Measurements from ENCODE around the gene ANKRD50. TPM values are rescaled to one million over a fixed set of nuclear protein-coding genes. Genes with fewer than 3 reads are reported as not detected.

The ANKRD50 gene
- total RNA-seq, 2 experiments from 2014 or later, result 0.35 to 0.40 TPM

DNA sequence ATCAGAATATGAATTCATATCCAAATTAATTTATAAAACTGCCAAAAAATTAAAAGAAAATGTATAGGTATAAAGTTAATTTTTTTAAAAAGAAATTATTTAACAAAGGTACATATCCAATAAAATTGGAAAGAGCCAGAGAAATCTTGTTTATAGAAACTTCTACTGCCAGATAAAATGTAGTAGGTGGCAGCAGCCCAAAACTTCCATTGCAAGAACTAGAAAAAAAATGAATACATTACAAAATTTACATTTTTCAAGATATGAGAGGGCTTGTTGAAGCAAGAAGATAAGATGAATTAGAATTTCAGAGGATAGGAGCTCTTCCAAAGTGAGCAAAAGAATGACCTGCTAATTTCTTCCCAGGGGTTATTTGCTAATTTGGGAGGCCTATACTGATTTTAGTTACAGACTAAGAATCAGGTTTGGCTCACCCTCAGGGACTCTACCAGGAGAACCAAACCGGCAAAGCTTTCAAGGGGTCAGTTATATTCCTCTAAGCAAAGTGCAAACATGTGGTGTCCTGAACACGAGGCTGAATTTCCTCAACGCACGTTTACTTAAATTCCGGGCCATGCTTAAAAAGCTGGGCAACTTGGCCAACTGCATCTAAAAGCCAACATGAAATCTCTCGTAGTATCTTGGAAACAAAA, 17.5 kb downstream of the ANKRD50 start:
- no peak for DNase-seq
- Mint-ChIP-seq H3K27ac (no peak overlapping the region), H3K9me3 (peaks cover 2% of the 10 kb centered on the region), H3K36me3 (ENCODE audit: low read depth) (no peaks in the 10 kb centered on the region), H3K27me3 (no peaks in the 10 kb centered on the region), H3K4me1 (no peaks in the 10 kb centered on the region), H3K4me3 (no peak overlapping the region)
- ChIA-PET POLR2A (no interaction called here), CTCF (no interaction called here)

- no peak for DNase-seq
- no peaks in the 10 kb centered on the region for H3K36me3 Mint-ChIP-seq (ENCODE audit: low read depth)
- peaks cover 2% of the 10 kb centered on the region for H3K9me3 Mint-ChIP-seq
- no peak overlapping the region for H3K4me3 Mint-ChIP-seq
- no peaks in the 10 kb centered on the region for H3K4me1 Mint-ChIP-seq
- no peaks in the 10 kb centered on the region for H3K27me3 Mint-ChIP-seq
- ChIA-PET POLR2A (no interaction called here), CTCF (no interaction called here)
- H3K27ac Mint-ChIP-seq, result no peak overlapping the region
Measured at GRCh38 chr4:124694306-124694705, 18.2 kb downstream of the ANKRD50 start.

GRCh38 chr4:124691801-124692200, 20.7 kb downstream of the ANKRD50 start:
- ChIA-PET POLR2A (no interaction called here), CTCF (no interaction called here)
- Mint-ChIP-seq H3K36me3 (ENCODE audit: low read depth) (no peaks in the 10 kb centered on the region), H3K4me1 (no peaks in the 10 kb centered on the region), H3K27me3 (no peaks in the 10 kb centered on the region), H3K4me3 (no peak overlapping the region), H3K9me3 (peaks cover 2% of the 10 kb centered on the region), H3K27ac (no peak overlapping the region)
- DNase-seq, result no peak

DNA sequence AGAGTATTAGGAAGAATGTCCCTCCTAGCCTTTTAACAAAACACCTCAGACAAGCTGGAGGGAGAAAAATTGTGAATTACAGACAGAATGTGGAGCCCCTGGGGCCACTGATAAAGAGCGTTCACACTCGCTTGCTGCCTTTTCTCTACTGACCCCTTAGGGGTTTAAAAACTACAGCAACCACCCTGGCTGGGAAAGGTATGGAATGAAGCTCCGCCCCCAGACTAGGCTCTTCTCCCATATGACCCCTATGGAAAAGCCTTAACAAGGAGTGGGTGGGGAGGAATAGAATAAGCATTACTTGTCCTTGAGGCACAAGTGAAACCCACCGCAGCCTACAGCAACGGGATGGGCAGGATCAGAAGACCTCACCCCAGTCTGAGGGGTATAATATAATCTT, 26.3 kb downstream of the ANKRD50 start:
- Mint-ChIP-seq H3K36me3 (ENCODE audit: low read depth) (no peaks in the 10 kb centered on the region), H3K4me3 (no peak overlapping the region), H3K9me3 (no peaks in the 10 kb centered on the region), H3K27me3 (no peaks in the 10 kb centered on the region), H3K27ac (no peak overlapping the region), H3K4me1 (no peaks in the 10 kb centered on the region)
- CTCF ChIA-PET, result no interaction called here
- POLR2A ChIA-PET, result no interaction called here
- DNase-seq, result no peak

DNA sequence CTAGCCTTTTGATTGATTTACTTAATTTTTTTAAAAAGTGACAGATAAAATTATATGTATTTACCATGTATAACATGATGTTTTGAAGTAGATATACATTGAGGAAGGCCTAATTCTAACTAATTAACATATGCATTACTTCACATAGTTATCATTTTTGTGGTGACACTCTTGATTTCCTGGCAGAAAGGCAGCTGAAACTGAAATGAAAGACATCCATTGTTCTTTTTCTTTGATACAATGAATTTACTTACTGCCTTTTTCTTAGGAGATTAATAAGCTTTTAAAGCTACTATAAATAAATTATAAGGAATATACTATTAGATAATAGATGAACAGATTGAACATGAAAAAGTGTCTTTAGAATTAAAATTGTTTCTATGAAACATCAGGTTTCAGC, 26.7 kb downstream of the ANKRD50 start:
- Mint-ChIP-seq H3K4me3 (no peak overlapping the region), H3K27me3 (no peaks in the 10 kb centered on the region), H3K9me3 (no peaks in the 10 kb centered on the region), H3K27ac (no peak overlapping the region), H3K36me3 (ENCODE audit: low read depth) (no peaks in the 10 kb centered on the region), H3K4me1 (no peaks in the 10 kb centered on the region)
- DNase-seq, result no peak
- CTCF ChIA-PET, result no interaction called here
- POLR2A ChIA-PET, result no interaction called here

GRCh38 chr4:124684301-124684700, 28.2 kb downstream of the ANKRD50 start:
- Mint-ChIP-seq H3K9me3 (no peaks in the 10 kb centered on the region), H3K4me3 (no peak overlapping the region), H3K27ac (no peak overlapping the region), H3K4me1 (no peaks in the 10 kb centered on the region), H3K27me3 (no peaks in the 10 kb centered on the region), H3K36me3 (ENCODE audit: low read depth) (no peaks in the 10 kb centered on the region)
- ChIA-PET POLR2A (no interaction called here), CTCF (interaction anchor here (0.7 kb wide), 1 partner anchor 13 kb away, joined by 4 read pairs; no protein-coding TSS in a partner anchor)
- no peak for DNase-seq

- Mint-ChIP-seq H3K27me3 (no peaks in the 10 kb centered on the region), H3K9me3 (no peaks in the 10 kb centered on the region), H3K36me3 (ENCODE audit: low read depth) (no peaks in the 10 kb centered on the region), H3K4me3 (no peak overlapping the region), H3K27ac (no peak overlapping the region), H3K4me1 (no peaks in the 10 kb centered on the region)
- POLR2A ChIA-PET, result no interaction called here
- CTCF ChIA-PET, result no interaction called here
- no peak for DNase-seq
Measured at GRCh38 chr4:124682384-124682783, 30.1 kb downstream of the ANKRD50 start.

DNA sequence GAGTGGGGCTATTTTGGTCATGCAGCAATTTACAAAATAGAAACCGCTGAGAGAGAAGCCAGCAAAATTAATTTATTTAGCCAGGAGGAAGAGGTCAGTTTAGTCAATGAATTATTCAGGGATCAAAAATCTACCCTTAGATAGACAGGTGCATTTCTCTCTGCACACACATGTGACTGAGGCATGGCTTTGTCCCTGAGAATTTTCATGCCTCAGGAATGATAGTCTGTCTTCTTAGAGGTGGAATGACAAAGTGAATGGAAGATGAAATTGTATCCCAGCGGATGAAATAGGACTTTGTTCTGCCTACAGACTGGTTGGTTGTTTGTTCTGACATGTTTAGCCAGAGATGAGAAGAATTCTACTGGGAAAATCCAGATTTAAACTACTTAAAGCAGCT, 46.0 kb downstream of the ANKRD50 start:
- H3K36me3 Mint-ChIP-seq (ENCODE audit: low read depth), result no peaks in the 10 kb centered on the region
- H3K4me1 Mint-ChIP-seq, result no peaks in the 10 kb centered on the region
- no peak overlapping the region for H3K4me3 Mint-ChIP-seq
- no peak overlapping the region for H3K27ac Mint-ChIP-seq
- CTCF ChIA-PET, result no interaction called here
- H3K27me3 Mint-ChIP-seq, result no peaks in the 10 kb centered on the region
- H3K9me3 Mint-ChIP-seq, result no peaks in the 10 kb centered on the region
- POLR2A ChIA-PET, result no interaction called here
- DNase-seq, result no peak

GRCh38 chr4:124658795-124659194, 53.7 kb downstream of the ANKRD50 start:
- no peak overlapping the region for H3K4me3 Mint-ChIP-seq
- DNase-seq, result no peak
- H3K4me1 Mint-ChIP-seq, result no peaks in the 10 kb centered on the region
- no peaks in the 10 kb centered on the region for H3K9me3 Mint-ChIP-seq
- H3K27ac Mint-ChIP-seq, result no peak overlapping the region
- no peaks in the 10 kb centered on the region for H3K36me3 Mint-ChIP-seq (ENCODE audit: low read depth)
- no peaks in the 10 kb centered on the region for H3K27me3 Mint-ChIP-seq
- ChIA-PET CTCF (no interaction called here), POLR2A (no interaction called here)

GRCh38 chr4:124650614-124651013, 61.9 kb downstream of the ANKRD50 start:
- H3K4me3 Mint-ChIP-seq, result no peak overlapping the region
- POLR2A ChIA-PET, result no interaction called here
- no peaks in the 10 kb centered on the region for H3K27me3 Mint-ChIP-seq
- no peak overlapping the region for H3K27ac Mint-ChIP-seq
- H3K9me3 Mint-ChIP-seq, result no peaks in the 10 kb centered on the region
- no peaks in the 10 kb centered on the region for H3K36me3 Mint-ChIP-seq (ENCODE audit: low read depth)
- CTCF ChIA-PET, result no interaction called here
- H3K4me1 Mint-ChIP-seq, result no peaks in the 10 kb centered on the region
- DNase-seq, result no peak

- H3K4me3 Mint-ChIP-seq, result no peak overlapping the region
- H3K27ac Mint-ChIP-seq, result no peak overlapping the region
- no peaks in the 10 kb centered on the region for H3K36me3 Mint-ChIP-seq (ENCODE audit: low read depth)
- no peaks in the 10 kb centered on the region for H3K27me3 Mint-ChIP-seq
- ChIA-PET POLR2A (no interaction called here), CTCF (no interaction called here)
- no peaks in the 10 kb centered on the region for H3K9me3 Mint-ChIP-seq
- no peak for DNase-seq
- H3K4me1 Mint-ChIP-seq, result no peaks in the 10 kb centered on the region
Measured at GRCh38 chr4:124647599-124647998, 64.9 kb downstream of the ANKRD50 start.

GRCh38 chr4:124644621-124645020, 67.9 kb downstream of the ANKRD50 start:
- H3K27me3 Mint-ChIP-seq, result no peaks in the 10 kb centered on the region
- H3K36me3 Mint-ChIP-seq (ENCODE audit: low read depth), result no peaks in the 10 kb centered on the region
- H3K4me1 Mint-ChIP-seq, result no peaks in the 10 kb centered on the region
- CTCF ChIA-PET, result no interaction called here
- no peak overlapping the region for H3K27ac Mint-ChIP-seq
- no peak overlapping the region for H3K4me3 Mint-ChIP-seq
- no peaks in the 10 kb centered on the region for H3K9me3 Mint-ChIP-seq
- DNase-seq, result no peak
- POLR2A ChIA-PET, result no interaction called here

- DNase-seq, result no peak
- Mint-ChIP-seq H3K4me1 (no peaks in the 10 kb centered on the region), H3K27ac (no peak overlapping the region), H3K36me3 (ENCODE audit: low read depth) (no peaks in the 10 kb centered on the region), H3K9me3 (no peaks in the 10 kb centered on the region), H3K27me3 (no peaks in the 10 kb centered on the region), H3K4me3 (no peak overlapping the region)
- CTCF ChIA-PET, result interaction anchor here (0.5 kb wide), 1 partner anchor 1854 kb away, joined by 3 read pairs; no protein-coding TSS in a partner anchor
- POLR2A ChIA-PET, result no interaction called here
Measured at GRCh38 chr4:124642846-124643245, 69.7 kb downstream of the ANKRD50 start.

DNA sequence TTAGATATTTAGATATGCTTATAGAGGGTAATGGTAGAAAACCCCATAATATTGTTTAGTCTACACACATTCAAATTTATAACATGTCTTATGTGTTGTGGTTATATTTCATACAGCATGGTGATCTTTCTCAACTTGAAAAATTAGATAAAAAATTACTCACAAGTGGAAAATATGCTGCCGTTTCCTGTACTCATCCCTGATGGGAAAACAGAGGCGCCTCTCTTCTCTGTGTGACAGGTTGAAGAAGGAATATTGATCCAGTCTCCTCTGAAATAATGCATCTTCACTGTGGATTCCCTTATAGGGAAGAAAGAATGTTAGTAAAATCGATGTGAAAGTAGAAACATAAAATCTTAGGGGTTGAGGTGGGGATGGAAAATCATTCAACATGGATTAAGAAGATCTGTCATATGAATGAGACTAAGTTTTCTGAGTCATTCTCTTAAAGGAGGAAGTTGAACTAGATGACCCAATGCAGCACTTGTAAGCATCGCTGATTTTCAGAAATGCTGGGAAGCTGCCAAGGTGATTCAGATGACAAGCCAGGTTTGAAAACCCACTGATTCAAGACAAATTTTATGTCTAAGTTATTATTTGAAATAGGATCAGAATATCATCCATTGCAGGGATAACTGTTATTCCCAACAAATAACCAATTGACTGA, 70.7 kb downstream of the ANKRD50 start:
- Mint-ChIP-seq H3K27ac (no peak overlapping the region), H3K36me3 (ENCODE audit: low read depth) (no peaks in the 10 kb centered on the region), H3K27me3 (no peaks in the 10 kb centered on the region), H3K4me3 (no peak overlapping the region), H3K9me3 (no peaks in the 10 kb centered on the region), H3K4me1 (no peaks in the 10 kb centered on the region)
- CTCF ChIA-PET, result no interaction called here
- POLR2A ChIA-PET, result no interaction called here
- no peak for DNase-seq

Data from activated CD4-positive, alpha-beta T cell treated with anti-CD3 and anti-CD28 coated beads, Interleukin-2, amount 10 ng/mL, durations not matched to agents 7 days and 5 days (primary cell).